HG02870 (cell line): Measurements from ENCODE around the gene ACOT8.
"Not testable (repeated sequence)": the region's sequence is repeated elsewhere in the genome, so short reads cannot be mapped to it uniquely, and the experiment has no call there.

Source experiments
- ATAC-seq: cut with Tn5 transposase; IDR thresholded peaks from one replicate; pipeline ENCODE4 v1.9.1; 2021; ENCODE audit warnings: mild to moderate bottlenecking, moderate library complexity; ENCODE audit not compliant: unreplicated experiment

Gene ACOT8

GRCh38 chr20:45798935-45799642, 58.1 kb downstream of the ACOT8 start:
- ATAC-seq: no peak

GRCh38 chr20:45797955-45798354, 59.2 kb downstream of the ACOT8 start:
- ATAC-seq: not testable (repeated sequence)

GRCh38 chr20:45797510-45797909, 59.7 kb downstream of the ACOT8 start:
- ATAC-seq: not testable (repeated sequence)

GRCh38 chr20:45796337-45797065, 60.7 kb downstream of the ACOT8 start:
- no peak for ATAC-seq

GRCh38 chr20:45792317-45793118, 64.7 kb downstream of the ACOT8 start:
- no peak for ATAC-seq
